GM15510 (cell line): ENCODE measurements around the gene RFC2.
A peak's percentile ranks its signal among the peaks of the same experiment; 100 is the strongest.

Source experiments
- POLR2A ChIP-seq: IDR thresholded peaks from 3 replicates; pipeline ENCODE4 v1.6.1; 2011; ENCODE audit warnings: borderline replicate concordance; ENCODE audit not compliant: insufficient read length; ENCODE audit errors: extremely low read depth

Gene RFC2

GRCh38 chr7:74287303-74288033 is 33.3 kb upstream of the RFC2 start:
- TF ChIP-seq POLR2A, result no peak

DNA sequence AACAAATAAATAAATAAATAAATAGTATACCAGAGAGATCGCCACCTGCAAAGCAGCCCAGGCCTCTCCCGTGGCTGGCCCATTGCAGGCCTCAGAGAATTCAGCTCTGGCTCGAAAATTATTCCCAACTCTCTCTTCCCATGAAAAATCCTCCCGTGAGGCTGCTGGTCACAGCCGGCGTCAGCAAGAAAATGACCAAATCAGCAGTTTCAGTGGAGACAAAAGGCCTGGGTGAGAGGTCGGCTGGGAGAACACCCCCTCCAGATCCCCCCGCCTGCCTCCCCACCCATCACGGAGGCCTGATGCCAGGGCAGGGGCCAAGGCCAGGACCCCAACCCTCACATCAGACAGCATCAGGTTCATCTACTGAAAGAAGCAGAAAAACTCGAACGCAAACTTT is 31.9 kb upstream of the RFC2 start:
- TF ChIP-seq POLR2A, result no peak

DNA sequence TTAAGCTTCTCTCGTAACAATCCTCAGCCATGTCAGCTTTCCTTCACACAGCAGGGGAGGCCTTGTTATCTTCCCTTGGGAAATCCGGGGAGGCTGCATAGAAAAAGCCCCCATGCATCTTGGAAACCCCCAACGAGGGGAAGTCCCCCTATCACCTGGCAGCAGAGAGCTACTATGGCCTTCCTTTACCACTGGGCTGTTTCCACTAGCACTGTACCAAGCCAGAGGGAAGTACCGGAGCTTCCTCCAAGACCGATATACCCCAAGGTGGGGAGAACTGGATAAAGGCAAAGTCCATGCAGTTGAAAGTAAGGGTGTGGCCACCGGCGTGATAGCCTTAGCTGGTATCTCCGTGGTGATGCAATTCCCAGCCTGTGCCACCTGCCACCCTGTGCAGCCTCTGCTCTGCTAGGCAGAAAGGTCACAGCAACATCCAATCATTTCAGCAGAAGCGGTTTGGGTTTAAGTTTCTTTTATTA is 30.6 kb upstream of the RFC2 start:
- TF ChIP-seq POLR2A, result no peak

- no peak for TF ChIP-seq POLR2A
These were observed 29.8 kb upstream of the RFC2 start for GRCh38 chr7:74283858-74284447.

DNA sequence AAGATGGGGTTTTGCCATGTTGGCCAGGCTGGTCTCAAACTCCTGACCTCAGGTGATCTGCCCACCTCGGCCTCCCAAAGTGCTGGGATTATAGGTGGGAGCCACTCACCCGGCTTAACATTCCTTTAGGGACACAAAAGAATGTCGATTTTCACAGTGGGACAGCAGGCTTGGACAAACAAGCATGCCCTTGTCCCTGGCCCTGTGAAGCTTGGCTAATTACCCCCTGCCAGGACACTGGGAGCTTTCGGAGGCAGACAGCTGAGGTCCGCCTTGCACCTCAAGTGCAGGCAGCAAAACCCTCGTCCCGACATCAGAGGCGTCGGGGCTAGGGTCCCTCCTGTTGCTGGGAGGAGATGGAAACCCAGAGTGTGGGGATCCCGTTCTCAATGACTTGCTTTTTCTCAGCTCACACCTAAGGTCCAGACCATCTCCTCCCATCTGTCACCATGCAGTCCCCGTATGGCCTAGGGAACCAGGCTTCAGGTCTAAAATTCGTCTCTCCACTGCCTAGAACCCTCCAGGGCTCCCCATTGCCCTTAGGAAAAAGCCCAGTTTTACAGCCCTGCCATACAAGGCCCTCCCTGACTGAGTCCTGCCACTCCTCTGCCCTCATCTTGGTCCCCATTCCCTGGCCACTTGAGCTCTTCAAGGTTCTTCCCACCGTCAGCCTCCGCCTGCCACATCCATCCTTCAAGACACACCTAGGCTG is 28.7 kb upstream of the RFC2 start:
- no peak for TF ChIP-seq POLR2A

DNA sequence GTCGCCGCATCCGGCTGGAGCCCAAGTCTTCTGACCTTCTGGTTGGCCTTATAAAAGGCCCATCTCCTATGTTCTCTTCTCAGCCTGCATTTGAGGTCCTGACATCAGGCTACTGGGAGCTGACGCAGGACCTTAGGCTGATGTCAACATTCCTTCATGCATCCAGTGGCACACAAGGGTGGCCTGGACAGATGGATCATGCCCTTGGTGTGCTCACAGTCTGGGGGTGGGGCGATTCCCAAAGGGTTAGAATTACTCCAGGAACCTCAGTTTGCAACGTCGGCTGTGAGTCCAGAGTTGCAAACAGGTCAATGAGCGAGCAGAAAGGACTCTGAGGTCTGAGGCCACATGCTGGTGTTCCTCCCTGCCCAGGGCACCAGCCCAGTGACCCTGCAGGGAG is 26.8 kb upstream of the RFC2 start:
- TF ChIP-seq POLR2A, result no peak

- no peak for TF ChIP-seq POLR2A
These were observed 23.4 kb upstream of the RFC2 start for GRCh38 chr7:74277636-74278035.

DNA sequence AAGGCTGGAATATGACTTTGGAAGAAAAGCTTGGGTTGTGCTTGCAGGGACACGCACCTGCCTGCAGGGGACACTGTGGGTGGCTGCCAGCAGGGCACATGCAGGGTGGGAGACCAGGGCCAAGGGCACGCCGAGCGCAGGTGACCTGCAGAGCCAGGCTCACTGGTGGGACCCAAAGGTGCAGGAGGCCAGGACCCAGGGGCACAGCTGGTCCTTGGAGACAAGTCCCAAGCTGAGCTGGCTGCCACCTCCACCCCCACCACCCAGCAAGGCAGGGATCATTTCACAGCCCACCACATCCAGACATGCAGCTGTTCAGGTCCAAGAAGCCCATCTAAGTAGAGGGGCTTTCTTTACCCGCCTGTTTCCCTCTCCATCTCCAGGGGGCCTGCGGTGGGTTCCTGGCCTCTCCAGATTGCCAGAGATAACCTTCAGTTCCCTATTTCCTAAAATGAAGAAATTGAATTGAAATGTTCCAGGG is 21.2 kb upstream of the RFC2 start:
- no peak for TF ChIP-seq POLR2A

DNA sequence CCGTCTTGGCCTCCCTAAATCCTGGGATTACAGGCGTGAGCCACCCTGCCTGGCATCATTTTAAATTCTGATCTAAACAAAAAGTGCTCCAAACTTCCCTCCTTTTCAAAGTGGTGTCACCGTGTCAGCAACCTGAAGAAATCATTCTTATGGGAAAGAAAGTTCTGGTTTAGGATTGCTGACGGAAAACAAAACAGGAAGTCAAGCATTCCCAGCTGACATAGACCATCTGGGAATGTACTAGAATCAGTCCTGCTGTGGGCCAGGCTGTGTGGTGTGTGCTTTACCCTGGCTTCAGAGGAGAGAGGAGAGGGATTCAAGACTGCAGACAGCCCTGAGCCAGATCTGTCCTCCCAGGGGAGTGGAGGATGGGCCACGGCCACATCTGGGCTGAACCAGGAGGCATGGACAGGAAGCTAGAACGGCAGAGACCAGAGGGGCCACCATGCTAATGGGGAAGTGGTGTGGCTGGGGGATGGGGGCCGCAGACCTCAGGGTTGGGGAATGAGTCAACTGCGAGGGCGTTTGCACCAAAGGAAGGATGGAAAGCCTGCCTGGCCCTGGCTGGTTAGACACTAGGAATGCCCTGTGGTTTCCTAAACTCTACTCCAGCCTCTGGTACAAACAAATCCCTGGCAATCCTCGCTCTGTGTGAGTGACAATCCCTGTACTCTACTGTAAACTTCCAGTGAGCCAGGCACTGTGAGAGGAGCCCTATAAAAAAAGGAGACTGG is 18.3 kb upstream of the RFC2 start:
- TF ChIP-seq POLR2A, result peak; percentile 39

DNA sequence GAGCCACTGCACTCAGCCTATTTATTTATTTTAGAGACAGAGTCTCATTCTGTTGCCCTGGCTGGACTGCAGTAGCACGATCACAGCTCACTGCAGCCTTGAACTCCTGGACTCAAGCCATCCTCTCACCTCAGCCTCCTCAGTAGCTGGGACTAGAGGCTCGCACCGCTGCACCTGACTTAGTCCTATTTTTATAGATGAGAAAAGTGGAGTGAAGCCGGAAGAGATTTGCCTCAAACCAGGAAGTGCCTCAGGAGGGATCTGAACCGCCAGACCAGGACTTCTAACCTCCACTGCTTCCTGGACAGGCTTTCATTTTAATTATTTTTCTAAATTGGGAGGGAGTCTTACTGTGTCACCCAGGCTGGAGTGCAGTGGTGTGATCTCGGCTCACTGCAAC is 17.5 kb upstream of the RFC2 start:
- no peak for TF ChIP-seq POLR2A

GRCh38 chr7:74269757-74270277 is 15.6 kb upstream of the RFC2 start:
- peak; percentile 36 for TF ChIP-seq POLR2A

- no peak for TF ChIP-seq POLR2A
These were observed 13.8 kb upstream of the RFC2 start for GRCh38 chr7:74267756-74268565.

- TF ChIP-seq POLR2A, result no peak
These were observed 12.2 kb upstream of the RFC2 start for GRCh38 chr7:74266191-74266963.
